ENCODE data around the gene NRXN3. TPM values are rescaled to one million over a fixed set of nuclear protein-coding genes. Genes with fewer than 3 reads are reported as not detected.

Gene NRXN3
- total RNA-seq, 1 experiment from 2014 or later, result not detected

GRCh38 chr14:78885884-78886283, 715.7 kb downstream of the NRXN3 start:
- Histone ChIP-seq H3K27ac (ENCODE audit: low read length) (no peak overlapping the region), H3K36me3 (ENCODE audit: control insufficient read depth, insufficient read depth, low read length) (no peaks in the 10 kb centered on the region), H3K4me3 (ENCODE audit: low read depth in 2 of 2, low read length in 2 of 2) (no peak overlapping the region), H3K27me3 (ENCODE audit: control insufficient read depth, insufficient read depth, low read length) (no peaks in the 10 kb centered on the region), H3K9me3 (ENCODE audit: control insufficient read depth, insufficient read depth, low read depth, low read length) (no peaks in the 10 kb centered on the region), H3K4me1 (ENCODE audit: control insufficient read depth, insufficient read depth, low read length) (no peaks in the 10 kb centered on the region)
- ChIA-PET POLR2A (no interaction called here), CTCF (no interaction called here)
- BruUV-seq (replicated peaks), result no TSS peak
- TF ChIP-seq TCF7L2 (IDR thresholded peaks at IDR 0.05; ENCODE audit: low read depth, low read length) (no peak), CTCF (IDR thresholded peaks at IDR 0.05) (no peak), REST (IDR thresholded peaks at IDR 0.05; ENCODE audit: insufficient read depth in 1 of 2, low read depth in 2 of 2, low read length in 1 of 2) (no peak), SIN3A (IDR thresholded peaks at IDR 0.05; ENCODE audit: borderline replicate concordance, insufficient read depth, low read depth, low read length) (no peak), POLR2AphosphoS5 (IDR thresholded peaks at IDR 0.05; ENCODE audit: low read depth, low read length) (no peak)
- in situ Hi-C loops (cut with HindIII; ENCODE audit: low pct_unique_long_range_greater_than_20kb, low sequenced_read_pairs) (no loop called here), intact Hi-C loops (cut with micrococcal nuclease; ENCODE audit: unreplicated experiment) (no loop called here)
- no peak for DNase-seq (ENCODE audit: low read depth, low spot score)
- ATAC-seq, result no peak

- no TSS peak for BruUV-seq (replicated peaks)
- no peak for ATAC-seq
- CTCF ChIA-PET, result no interaction called here
- in situ Hi-C loops (cut with HindIII; ENCODE audit: low pct_unique_long_range_greater_than_20kb, low sequenced_read_pairs) (no loop called here), intact Hi-C loops (cut with micrococcal nuclease; ENCODE audit: unreplicated experiment) (no loop called here)
- H3K36me3 ChIP-seq (ENCODE audit: control insufficient read depth, insufficient read depth, low read length), result no peaks in the 10 kb centered on the region
- TF ChIP-seq REST (IDR thresholded peaks at IDR 0.05; ENCODE audit: insufficient read depth in 1 of 2, low read depth in 2 of 2, low read length in 1 of 2), result no peak
- TF ChIP-seq SIN3A (IDR thresholded peaks at IDR 0.05; ENCODE audit: borderline replicate concordance, insufficient read depth, low read depth, low read length), result no peak
- TF ChIP-seq CTCF (IDR thresholded peaks at IDR 0.05), result no peak
- no peak for TF ChIP-seq TCF7L2 (IDR thresholded peaks at IDR 0.05; ENCODE audit: low read depth, low read length)
- TF ChIP-seq POLR2AphosphoS5 (IDR thresholded peaks at IDR 0.05; ENCODE audit: low read depth, low read length), result no peak
- POLR2A ChIA-PET, result no interaction called here
- H3K27me3 ChIP-seq (ENCODE audit: control insufficient read depth, insufficient read depth, low read length), result no peaks in the 10 kb centered on the region
- no peak overlapping the region for H3K27ac ChIP-seq (ENCODE audit: low read length)
- no peaks in the 10 kb centered on the region for H3K9me3 ChIP-seq (ENCODE audit: control insufficient read depth, insufficient read depth, low read depth, low read length)
- no peak overlapping the region for H3K4me3 ChIP-seq (ENCODE audit: low read depth in 2 of 2, low read length in 2 of 2)
- no peaks in the 10 kb centered on the region for H3K4me1 ChIP-seq (ENCODE audit: control insufficient read depth, insufficient read depth, low read length)
- no peak for DNase-seq (ENCODE audit: low read depth, low spot score)
These were observed 727.3 kb downstream of the NRXN3 start for GRCh38 chr14:78897443-78897842.

Data from Panc1 (cell line).